ENCODE measurements around the gene ADI1.
"Not testable (repeated sequence)": the region's sequence is repeated elsewhere in the genome, so short reads cannot be mapped to it uniquely, and the experiment has no call there.

ADI1 gene

GRCh38 chr2:3527886-3528785 is 8.8 kb upstream of the ADI1 start:
- no peak for DNase-seq

- no peak for DNase-seq
These were observed 7.5 kb upstream of the ADI1 start for GRCh38 chr2:3526871-3527270.

- peak; percentile 57 for DNase-seq
These were observed 4.3 kb upstream of the ADI1 start for GRCh38 chr2:3523551-3524041.

GRCh38 chr2:3522961-3523421 is 3.7 kb upstream of the ADI1 start:
- DNase-seq, result peak; percentile 29

GRCh38 chr2:3520591-3520990 is 1.3 kb upstream of the ADI1 start:
- DNase-seq, result no peak

GRCh38 chr2:3518496-3519254 is 656 bp downstream of the ADI1 start:
- peak; percentile 92 for DNase-seq

GRCh38 chr2:3517948-3518495 is 1.3 kb downstream of the ADI1 start:
- DNase-seq, result no peak

GRCh38 chr2:3516831-3517230 is 2.5 kb downstream of the ADI1 start:
- no peak for DNase-seq

- not testable (repeated sequence) for DNase-seq
These were observed 3.9 kb downstream of the ADI1 start for GRCh38 chr2:3515438-3515837.

- DNase-seq, result no peak
These were observed 6.1 kb downstream of the ADI1 start for GRCh38 chr2:3513026-3513810.

GRCh38 chr2:3512086-3512485 is 7.2 kb downstream of the ADI1 start:
- no peak for DNase-seq

GRCh38 chr2:3505771-3506170 is 13.6 kb downstream of the ADI1 start:
- no peak for DNase-seq

- no peak for DNase-seq
These were observed 14.6 kb downstream of the ADI1 start for GRCh38 chr2:3504741-3505140.

- DNase-seq, result no peak
These were observed 15.8 kb downstream of the ADI1 start for GRCh38 chr2:3503483-3503882.

- no peak for DNase-seq
These were observed 16.3 kb downstream of the ADI1 start for GRCh38 chr2:3503046-3503445.

- no peak for DNase-seq
These were observed 18.9 kb downstream of the ADI1 start for GRCh38 chr2:3500326-3500899.

GRCh38 chr2:3498783-3499394 is 20.4 kb downstream of the ADI1 start:
- no peak for DNase-seq

GRCh38 chr2:3496708-3497080 is 22.6 kb downstream of the ADI1 start:
- not testable (repeated sequence) for DNase-seq

GRCh38 chr2:3494984-3495666 is 24.2 kb downstream of the ADI1 start:
- DNase-seq, result no peak

- peak; percentile 80 for DNase-seq
These were observed 25.7 kb downstream of the ADI1 start for GRCh38 chr2:3493615-3494007.

GRCh38 chr2:3492951-3493614 is 26.2 kb downstream of the ADI1 start:
- peak; percentile 79 for DNase-seq
